Glomerular visceral epithelial cell (primary cell): ENCODE results near the gene CD46.

Experiments
- DNase-seq: peaks from one replicate; pipeline ENCODE4 v3.0.0-alpha.2; 2016; ENCODE audit errors: extremely low spot score

Gene CD46

DNA sequence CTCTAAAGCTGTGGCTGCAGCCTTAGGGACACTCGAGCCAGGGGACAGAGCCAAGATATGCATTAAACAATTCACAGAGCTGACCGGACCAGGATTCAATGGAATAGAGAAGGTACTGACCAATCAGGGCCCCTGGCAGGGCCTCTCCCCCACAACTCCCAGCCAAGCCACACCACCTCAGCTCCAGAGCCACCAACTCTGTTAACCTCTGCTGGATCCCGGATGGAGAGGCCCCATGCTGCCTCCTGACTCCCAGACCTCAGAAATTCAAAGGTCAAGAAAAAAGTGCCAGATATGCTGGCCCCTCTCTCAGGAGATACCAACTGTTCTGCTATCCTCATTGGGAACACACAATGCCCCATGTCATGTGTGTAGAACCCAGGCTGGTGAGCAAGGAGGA, 62.1 kb downstream of the CD46 start:
- DNase-seq = no peak

DNA sequence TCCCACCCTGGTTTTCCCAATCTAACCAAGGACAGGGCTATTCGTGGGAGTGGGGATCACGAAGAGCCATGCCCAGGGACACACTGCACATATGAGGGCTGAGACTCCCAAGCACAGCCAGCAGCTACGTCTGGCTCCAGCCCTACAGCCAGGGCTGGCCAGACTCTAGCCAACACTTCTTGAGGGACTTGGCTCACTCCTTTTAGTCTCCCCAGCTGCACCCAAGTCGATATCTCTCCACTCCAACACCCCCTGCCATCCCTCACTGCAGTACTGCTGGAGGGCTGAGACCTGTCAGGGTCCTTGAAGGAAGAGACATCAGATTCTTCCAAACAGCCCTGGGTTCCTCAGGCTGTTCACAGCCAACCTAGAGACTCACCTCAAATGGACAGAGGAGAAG, 62.6 kb downstream of the CD46 start:
- DNase-seq = no peak

DNA sequence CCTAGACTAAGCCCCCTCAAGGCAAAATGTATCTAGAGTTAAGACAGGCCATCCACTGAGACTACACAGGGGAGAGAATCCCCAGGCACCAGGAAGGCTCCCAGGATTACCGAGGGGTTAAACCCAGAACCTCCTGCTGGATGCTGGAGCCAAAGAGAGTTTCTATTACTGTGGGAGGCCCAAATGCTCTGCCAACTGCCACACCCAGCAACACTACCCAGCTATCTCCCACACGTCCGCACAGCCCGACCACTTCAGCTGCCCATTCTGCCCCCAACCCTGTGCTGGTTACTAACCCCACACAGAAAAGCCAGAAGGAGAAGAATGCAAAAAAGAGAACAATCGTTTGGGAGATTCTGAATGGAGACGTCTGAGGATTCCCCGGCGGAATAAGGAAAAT, 63.6 kb downstream of the CD46 start:
- DNase-seq = no peak

DNA sequence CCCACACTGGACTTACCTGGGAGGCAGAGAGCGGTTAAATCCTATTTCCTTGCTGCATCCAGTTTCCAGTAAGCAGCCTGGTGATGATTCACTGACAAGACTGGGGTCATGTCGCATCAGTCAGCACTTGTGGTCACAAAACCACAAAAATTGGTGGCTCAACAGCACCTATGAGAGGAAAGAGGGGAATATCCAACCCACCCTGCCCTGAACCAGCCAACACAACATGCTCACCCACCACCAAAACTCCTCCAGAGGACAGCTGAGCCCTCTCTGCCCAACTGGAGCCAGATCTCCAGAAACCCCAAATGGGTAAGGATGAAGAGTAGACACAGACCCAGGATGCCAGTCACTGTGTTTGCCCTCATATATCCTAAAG, 64.0 kb downstream of the CD46 start:
- DNase-seq = peak; percentile 56

DNA sequence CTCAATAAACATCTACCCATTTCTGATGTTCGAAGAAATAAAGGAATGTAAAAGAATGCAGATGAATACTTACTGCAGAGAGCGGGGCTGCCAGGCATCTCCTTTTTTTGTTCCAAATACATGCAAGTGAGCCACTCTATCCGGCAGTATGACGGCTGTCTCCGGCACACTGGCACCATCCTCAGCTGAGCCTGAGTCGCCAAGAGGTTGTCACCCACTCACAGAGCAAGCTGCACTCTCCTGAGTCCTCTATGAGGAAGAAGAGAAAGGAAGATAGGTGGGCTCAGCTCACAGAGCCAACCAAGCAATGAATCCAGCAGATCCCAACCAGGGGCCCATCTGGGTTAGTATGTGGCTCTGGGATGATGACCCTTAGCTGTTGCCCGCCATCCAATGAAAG, 65.3 kb downstream of the CD46 start:
- no peak for DNase-seq

DNA sequence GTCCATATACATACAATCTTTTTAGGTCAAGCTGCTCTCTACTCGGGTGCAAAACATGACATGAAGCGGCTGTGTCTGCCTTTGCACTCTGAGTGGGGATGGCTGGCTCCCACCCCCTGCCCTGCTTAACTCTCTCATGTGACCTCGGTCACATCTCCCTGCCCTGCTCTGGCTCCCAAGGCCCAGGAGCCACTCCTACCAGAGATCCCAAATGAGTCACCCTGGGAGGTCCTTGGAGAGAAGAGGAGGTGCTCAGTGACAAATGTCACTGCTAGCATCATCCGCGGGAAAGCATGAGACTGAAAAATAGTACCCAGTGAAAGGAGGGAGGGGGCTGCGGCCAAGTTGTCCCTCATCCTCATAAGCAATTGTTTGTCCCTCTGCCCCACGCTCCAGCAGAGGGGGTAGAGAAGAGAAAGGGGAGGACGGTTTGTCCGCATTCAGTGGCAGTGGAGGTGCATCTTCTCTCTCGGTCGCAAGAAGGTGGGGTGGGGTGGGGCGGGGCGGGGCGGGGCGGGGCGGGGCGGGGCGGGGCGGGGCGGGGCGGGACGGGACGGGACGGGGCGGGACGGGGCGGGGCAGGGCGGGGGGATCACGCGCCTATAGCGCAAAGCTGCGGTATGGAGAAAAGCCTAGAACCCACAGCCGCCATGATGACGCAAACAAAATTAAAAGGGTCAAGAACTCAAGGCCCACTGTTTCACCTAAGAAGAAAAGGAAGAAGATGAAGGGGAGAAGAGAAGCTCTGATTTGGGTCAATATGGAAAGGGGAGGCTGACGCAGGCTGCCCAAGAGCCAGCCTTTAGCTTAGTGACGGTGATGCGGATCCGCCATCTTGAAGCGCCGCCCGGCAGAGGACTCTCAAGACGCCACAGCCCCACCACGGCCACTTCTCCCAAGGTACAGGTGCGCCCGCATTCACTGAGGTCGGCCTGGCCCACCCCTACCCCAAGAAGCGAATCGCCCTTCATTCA, 66.2 kb downstream of the CD46 start:
- DNase-seq = no peak

DNA sequence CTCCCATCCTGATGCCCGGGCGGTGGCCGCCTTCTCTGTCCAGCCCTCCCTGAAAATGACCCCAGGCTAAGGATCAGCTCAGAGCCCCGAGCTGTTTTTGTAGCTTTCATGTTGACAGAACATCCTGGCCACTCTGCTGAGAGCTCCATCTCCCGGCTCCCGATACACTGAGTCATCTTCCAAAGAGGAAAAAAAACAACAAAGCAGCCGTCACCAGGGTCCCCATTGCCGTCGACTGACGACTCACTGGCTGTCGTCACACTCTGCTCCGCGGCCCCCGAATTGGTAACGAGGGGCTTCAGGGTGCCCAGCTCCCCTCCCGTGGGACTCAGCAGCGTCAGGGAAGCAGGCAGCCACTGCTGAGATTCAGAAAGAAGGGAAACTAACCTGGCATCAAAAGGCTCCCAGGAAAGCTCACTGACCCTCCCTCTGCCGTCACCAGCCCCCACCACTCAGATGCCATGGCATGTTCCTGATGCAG, 67.2 kb downstream of the CD46 start:
- DNase-seq = peak; percentile 47

DNA sequence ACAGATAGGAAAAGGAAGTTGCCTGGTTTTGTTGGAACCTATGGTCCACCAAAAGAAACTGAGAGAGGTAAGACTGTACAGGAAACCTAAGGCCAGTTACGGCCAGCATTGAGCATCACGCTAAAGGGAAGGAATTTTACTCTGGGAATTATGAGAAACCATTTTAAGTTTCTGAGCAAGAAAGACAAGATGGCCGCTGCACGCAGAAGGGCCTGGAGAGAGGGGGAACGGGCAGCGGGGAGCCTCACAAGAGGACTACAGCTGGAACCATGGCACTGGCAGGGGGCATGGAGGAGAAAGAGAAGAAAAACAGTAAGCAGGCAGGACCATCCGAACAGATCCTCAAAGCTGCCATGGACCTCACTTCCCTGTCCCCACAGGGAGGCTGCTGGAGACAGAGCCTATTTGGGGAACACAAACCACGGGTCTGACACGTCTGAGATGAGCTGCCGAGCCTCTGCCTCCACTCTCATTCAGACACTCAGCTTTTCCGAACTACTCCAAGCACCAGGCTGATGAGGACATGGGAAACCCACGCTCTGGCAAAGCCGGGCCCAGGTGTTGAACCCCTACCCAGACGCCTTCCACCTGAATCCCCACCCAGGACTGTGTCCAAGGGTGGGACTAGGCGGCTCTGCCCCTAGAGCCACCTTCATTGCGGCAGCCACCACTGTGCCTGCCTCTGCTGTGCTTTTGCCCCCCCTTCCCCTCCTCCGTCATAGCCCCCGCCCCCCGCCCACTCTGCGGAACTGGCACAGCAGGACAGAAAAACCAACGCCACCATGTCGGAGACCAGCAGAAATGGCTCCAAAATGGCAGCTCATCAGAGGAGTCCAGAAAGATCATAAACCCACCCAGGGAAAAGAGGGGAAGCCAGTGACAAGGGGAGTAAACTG, 69.0 kb downstream of the CD46 start:
- no peak for DNase-seq

DNA sequence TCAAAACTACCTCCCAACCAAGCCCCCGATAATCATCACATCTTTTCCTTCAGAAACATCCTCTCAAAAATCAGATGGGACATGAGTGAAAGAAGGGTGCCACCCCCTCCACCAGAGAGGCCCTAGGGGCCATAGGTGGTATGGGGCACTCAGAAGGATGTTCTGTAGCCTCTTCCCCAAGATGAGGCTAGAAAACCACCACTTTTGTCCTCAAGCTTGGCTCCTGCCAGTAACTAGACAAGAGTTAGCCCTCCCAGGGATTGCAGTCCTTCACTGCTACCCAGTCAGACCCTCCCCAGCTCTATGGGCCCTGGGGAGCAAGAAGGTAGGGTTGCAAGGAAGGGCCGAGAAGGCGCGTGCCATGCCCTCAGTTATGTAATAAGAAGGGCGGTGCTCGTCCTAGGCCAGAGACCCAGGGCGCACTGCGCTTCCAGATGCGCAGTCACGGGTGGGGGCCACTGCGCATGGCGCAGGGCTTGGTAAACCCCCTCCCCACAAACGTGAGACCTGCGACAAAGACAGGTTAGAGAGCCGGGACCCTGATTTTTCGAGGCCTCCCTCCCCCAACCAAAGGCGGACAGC, 69.7 kb downstream of the CD46 start:
- no peak for DNase-seq

DNA sequence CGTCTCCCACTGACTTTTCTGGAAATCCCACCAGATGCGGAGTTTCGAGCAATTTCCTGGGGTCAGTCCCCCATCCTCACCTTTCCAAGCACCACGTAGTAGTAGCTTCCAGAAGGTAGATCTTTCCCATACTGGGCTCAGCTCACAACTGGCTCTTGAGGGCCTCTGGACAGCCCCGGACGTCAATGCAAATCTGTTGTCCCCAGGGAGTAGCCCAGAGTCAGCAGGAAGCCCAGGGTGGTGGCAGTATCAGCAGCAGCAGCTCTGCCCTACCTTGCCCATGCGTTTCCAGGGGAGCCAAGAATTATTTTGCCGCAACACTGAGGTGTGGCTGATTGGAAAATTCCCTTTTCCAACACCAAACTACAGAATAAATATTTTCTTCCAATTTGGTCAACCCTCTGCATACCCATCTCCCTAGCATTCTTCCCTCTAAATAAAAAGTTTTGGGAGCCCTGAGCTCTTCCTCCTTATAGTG, 70.3 kb downstream of the CD46 start:
- no peak for DNase-seq

DNA sequence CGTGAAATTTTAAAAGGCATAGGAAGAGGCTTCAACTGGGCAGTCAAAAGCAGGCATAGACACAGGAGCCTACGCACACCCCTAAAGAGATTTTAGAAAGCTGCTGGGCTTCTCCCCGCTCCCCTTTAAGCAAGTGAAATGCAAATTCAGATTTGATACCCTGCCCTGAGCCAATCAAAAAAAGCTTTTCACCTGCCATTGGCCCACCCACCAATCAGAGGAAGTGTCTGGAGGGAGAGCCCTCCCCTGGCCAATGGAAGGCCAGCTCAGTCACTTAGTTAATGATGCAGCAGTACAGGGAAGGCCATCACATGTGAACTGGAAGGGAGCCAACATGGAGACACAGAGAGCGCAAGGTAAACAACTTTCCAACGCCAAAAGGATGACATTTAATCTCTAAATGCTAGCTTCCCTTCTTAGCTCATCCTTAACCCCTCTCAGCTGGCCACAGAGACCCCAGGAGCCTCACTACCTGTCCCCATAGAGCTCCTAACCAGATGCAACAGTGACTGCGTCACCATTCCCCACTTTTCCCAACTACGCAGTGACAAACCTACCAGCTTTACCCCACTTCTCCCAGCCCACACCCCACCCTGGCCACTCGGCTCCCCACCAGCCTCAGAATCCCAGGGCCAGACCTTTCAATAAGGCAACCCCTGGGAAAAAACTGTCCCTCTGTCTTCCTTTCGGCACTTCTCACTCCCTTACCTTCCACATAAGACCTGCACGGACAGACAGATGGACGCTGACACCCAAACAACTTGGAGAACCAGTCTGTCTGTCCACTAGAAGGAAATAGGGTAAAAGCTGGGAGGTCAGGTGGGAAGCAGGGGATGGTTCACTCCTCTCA, 71.0 kb downstream of the CD46 start:
- DNase-seq = peak; percentile 69

DNA sequence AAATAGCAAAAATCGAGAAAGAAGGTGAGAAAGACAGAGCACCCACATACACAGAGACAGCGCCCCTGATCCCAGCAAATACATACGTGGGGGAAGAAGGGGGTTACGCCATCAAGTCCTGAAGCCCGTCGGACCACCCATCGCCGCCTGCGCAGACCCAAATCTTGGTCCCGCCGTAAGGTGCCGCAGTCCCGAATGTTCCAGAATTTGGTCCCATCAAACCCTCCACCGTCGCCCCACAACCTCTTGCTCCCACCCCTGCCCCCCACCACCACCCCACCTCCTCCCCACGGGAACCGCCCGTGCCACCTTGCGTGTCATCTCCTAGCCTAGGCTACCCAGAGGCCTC, 71.7 kb downstream of the CD46 start:
- DNase-seq = no peak

DNA sequence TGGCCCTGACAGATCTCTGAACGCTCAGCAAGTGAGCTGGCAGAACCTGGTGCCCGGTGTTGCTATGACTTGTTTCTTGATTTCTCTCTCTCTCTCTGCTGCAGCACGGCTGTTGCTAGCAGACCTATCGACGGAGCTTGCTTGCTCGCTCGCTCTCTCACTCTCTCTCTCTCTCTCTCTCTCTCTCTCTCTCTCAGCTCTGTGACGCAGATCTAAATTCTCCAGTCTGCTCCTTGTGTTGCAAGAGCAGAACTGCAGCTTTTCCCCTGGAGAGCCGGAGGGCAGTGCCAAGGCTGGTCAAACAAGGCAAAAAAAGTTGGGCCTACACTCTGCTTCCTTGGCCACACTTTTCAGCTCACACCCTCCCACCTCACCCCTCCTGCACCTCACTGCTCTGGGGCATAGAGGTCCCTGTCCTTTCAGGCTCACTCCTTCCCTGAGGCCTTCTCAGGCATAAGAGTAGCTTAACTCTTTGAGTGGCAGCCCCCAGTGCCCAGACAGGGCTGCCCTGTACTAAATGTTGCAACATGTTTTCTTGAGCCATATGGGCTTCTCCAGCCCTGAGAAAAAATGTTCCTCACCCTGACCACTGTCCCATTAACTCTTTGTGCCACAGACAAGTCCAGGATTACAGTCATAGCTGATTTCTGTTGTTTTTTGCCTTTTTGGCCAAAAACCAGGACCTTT, 72.2 kb downstream of the CD46 start:
- DNase-seq = peak; percentile 96

DNA sequence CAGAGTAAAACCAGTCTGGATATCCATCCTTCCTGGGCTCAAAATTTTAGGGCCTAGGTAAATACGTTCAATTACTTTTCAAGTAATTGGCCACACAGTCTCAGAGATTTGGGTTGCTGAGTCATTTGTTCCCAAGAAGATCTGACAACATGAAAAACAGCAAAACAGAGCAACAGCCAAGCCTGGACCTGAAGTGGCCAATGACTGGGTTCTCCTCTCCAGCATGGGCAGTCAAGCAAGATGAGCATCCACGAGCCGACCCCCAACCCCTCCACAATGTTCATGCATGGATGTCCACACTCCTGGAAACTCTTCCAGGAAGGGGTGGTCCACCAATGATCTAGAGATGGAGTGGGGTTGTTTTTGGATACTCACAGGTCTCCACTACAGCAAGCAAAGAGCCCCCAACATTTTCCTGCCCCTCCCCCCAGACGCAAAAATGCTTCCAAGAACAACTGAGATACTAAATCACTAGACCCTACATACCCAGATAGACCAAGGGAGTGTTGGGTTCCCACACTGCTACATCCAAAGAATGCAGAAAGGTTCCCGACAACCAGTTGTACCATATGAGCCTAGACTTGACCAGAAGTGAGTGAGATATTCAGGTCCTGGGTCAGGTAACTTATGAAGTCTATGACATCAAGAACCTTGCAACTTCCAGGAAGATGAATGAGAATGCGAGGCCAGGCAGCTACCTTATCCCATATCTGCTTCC, 73.0 kb downstream of the CD46 start:
- DNase-seq = peak; percentile 37

DNA sequence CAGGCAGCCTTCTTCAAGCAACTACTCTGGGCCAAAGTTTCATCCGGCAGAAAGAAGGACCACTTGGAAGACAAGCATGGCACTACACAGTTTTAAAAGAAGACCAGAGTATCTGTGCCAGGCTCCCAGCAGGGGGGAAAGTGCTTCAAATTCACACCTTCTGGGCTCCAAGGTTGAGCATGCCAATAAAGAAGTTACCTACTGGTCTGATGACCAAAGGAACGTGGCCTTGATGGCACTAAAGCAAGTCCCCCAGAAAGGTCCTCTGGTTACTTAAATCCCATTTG, 73.5 kb downstream of the CD46 start:
- no peak for DNase-seq

DNA sequence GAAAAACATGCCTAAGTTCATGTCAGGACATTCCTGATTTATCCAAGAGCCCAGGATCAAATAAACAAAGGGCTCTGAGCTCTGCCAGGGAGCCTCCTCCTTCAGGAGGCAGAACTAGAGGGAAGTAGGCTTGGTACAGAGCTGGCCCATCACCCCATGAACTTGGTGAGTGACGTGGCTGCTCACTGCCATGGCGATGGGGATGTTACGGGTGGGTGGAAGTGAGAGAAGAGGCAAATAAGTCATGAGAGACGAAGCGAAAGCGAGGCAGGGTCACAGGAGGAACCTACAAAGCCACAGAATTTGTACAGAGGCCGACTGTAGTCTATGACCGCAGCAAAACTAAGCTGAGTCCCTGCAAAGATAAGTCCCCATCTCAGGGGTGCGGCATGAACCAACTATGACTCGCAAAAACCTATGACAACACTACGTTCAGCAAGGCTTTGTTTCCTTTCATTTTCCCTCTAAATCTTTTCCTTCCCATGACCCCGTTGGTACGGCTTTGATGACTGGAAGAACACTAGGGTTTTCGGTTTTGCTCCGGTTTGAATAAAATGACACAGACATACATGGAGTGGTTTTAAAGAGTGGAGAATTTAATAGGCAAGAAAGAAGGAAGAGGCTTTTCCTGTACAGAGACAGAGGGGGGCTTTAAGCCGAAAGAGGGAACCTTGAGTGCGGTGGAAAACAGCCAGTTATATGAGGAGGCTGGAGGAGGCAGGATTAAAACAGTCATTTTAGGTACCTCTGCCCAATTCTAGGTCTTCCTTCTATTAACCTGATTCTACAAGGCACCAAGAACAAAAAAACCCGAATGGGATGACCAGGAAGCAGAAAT, 74.1 kb downstream of the CD46 start:
- DNase-seq = peak; percentile 87

DNA sequence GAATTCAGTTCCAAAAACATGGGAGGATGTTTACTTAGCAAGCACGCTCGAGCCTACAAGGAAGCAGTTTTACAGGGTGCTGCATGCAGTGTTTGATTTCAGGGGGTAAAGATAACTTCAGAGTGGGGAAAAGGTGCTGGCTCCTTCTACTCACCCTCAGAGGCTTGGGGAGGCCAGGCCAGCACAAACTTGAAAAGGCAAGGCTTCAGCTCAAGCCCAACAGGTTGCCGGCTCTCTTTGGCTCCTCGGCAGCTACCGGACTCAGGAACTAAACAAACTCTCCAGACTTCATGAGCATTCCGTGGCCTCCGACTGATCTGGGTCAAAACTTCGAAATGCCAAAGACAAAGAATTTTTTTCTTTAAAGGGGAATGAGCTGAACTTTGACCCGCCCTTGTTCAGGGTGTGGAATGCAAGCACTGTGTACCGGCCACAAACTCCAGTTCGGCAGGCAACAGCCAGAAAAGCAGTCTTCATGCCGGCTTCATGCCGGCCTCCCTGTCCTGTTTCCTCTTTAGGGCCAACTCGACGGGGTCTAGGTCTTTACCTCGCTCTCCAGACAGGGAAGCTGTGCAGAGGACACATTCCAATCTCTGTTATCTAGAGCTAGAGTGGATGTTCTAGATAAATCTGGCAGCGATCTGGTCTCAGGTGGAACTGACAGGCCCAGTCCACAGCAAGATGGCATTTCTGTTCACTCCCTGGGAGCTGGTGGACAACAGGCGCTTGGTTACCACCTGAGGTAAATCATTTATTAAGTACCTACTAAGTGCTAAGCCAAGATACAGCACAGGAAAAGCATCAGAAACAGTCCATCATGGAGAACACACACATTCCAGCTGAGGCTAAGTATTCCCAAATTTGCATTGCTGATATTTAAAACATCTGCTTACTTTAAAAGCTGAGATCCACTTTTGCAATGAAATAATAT, 75.0 kb downstream of the CD46 start:
- peak; percentile 28 for DNase-seq

DNA sequence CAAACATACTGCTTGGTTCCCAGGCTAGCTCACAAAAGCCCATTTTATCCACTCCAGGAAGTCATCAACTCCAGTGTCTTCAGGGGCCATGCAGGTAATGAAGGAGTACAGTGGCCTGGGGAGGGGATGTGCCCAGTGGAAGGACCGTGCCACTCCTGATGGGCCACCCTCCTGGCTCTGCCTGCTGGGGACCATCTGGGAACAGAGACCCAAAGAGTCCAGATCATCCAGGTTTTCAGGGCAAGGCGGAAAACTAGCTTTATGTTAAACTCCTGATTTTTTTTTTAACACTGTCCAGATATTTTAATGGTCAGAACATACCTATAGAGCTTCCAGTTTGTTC, 75.6 kb downstream of the CD46 start:
- no peak for DNase-seq
